ENCODE data around the gene SCYGR1. TPM values are rescaled to one million over a fixed set of nuclear protein-coding genes. Genes with fewer than 3 reads are reported as not detected.
A peak's percentile ranks its signal among the peaks of the same experiment; 100 is the strongest.

The SCYGR1 gene
- total and polyA plus RNA-seq, 2 of the 13 experiments (the other 11 are each of a cell fraction or from before 2014, with no cell fraction given): not detected

GRCh38 chr2:227406177-227407031 lies 18.7 kb upstream of the SCYGR1 start (continued):
- TF ChIP-seq ZNF747 (CRISPR knock-in tag; IDR thresholded peaks at IDR 0.05; ENCODE audit: borderline replicate concordance): no peak
- TF ChIP-seq ZBTB8A (CRISPR knock-in tag; IDR thresholded peaks at IDR 0.05; ENCODE audit: borderline replicate concordance, low read depth): no peak
- TF ChIP-seq MAFF (IDR thresholded peaks at IDR 0.05; ENCODE audit: low read depth, low read length): peak; percentile 24; the same call in 1 of the 2 replicates
- TF ChIP-seq ZNF329 (CRISPR knock-in tag; IDR thresholded peaks at IDR 0.05; ENCODE audit: low read depth): no peak
- TF ChIP-seq REXO4 (CRISPR knock-in tag; IDR thresholded peaks at IDR 0.05; ENCODE audit: borderline replicate concordance): no peak
- no peak for TF ChIP-seq ZNF430 (CRISPR knock-in tag; IDR thresholded peaks at IDR 0.05)
- TF ChIP-seq AKNA (CRISPR knock-in tag; IDR thresholded peaks at IDR 0.05; ENCODE audit: borderline replicate concordance): no peak
- no peak for TF ChIP-seq ZNF558 (CRISPR knock-in tag; IDR thresholded peaks at IDR 0.05; ENCODE audit: borderline replicate concordance)
- TF ChIP-seq ZNF318 (CRISPR knock-in tag; IDR thresholded peaks at IDR 0.05): no peak
- peak in 1 of 2 experiments; percentile 75; a peak in 2 of 4 replicates for TF ChIP-seq KLF16 (CRISPR knock-in tag; IDR thresholded peaks at IDR 0.05)
- peak; percentile 32; the same call in 1 of the 2 replicates for TF ChIP-seq ZNF770 (CRISPR knock-in tag; IDR thresholded peaks at IDR 0.05)

Measured in HepG2 (cell line).